Activated CD4-positive, alpha-beta T cell treated with anti-CD3 and anti-CD28 coated beads, Interleukin-2, amount 50 U/mL, for 16 hours (primary cell): ENCODE data around the gene PARP3.
A peak's percentile ranks its signal among the peaks of the same experiment; 100 is the strongest.

ENCODE experiments used
- DNase-seq: peaks from one replicate; pipeline ENCODE4 v3.0.0-alpha.2; 2020

The PARP3 gene

DNA sequence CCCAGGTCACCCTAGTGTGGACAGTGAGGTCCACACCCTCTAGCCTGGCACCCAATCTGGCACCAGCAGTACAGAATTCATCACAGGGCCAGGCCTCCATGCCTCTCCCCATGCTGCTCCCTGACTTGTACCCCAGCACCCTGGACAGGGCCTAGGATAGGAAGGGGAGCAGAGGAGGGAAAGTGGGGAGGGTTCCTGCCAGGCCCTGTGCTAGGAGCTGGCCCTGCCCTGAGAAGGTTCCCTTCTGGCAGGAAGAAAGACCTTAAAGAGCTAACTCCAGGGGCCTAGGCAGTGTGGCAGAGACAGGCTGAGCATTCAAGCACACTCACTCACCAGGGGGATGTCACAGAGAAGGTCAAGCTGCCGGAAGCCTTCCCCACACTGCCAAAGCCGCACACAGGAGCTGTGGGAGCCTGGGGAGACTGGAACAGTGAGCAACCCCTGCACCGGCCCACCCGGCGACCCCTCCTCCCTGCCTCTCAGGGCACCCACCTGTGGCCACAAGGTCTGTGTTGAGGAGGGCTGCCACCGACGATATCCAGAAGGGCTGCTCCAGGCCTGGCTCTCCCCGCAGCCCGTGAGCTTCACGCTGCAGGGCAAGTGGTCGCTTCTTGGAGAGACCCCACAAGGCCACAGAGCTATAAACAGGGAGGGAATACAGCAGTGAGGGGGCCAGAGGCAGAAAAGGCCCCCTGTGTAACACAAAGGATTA is 7.9 kb upstream of the PARP3 start:
- DNase-seq = no peak

- DNase-seq = no peak
These were observed 6.9 kb upstream of the PARP3 start for GRCh38 chr3:51934991-51935885.

GRCh38 chr3:51935886-51936755 is 6.0 kb upstream of the PARP3 start:
- DNase-seq = no peak

DNA sequence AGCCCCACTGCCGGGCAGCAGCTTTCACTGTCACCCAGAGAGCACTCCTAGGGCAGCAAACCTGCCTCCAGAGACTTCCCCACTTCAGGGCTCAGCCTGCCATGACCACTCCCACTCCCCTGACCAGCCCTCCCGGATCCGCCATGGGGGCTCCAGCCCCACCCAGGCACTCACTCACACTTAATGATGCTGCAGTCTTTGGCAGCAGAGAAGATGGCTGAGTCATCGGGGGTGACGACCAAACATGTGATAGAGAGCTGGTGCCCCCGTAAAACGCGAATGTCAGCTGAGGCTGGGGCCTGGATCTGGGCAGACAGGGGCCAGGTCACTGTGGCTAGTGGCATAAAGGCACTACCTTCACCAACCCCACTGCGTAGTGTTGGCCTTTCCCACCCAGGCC is 5.1 kb upstream of the PARP3 start:
- no peak for DNase-seq

GRCh38 chr3:51937611-51938450 is 4.3 kb upstream of the PARP3 start:
- no peak for DNase-seq

DNA sequence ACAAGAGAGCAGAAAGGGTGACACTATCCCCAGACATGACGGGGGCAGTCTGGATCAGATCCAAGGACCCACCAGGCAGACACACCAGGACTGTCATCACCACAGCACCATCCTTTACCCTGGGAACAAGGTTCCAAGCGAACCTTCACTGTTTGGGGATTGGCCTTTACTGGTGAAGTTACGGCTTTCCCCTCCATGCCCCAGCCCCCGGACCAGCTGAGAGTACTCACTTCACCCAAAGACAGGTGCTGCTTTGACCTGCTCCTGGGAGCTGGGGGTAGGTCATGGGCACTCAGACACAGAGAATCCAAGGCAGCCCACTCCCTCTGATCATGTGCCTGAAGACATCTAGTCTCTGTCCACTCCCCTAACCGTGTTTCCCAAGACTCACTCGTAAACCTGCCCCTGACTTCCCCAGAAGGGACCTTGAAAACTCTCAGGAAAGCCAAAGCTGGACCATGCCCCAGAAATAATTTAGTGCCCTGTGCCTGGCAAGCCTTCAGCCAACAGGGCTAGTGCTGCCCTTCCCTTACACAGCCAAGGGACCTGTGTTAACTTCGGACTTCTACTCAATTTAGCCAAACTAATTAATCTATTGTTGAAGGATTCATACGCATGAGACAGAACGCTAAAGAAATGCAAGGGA is 3.3 kb upstream of the PARP3 start:
- DNase-seq = no peak

- no peak for DNase-seq
These were observed 1.3 kb upstream of the PARP3 start for GRCh38 chr3:51940648-51941462.

DNA sequence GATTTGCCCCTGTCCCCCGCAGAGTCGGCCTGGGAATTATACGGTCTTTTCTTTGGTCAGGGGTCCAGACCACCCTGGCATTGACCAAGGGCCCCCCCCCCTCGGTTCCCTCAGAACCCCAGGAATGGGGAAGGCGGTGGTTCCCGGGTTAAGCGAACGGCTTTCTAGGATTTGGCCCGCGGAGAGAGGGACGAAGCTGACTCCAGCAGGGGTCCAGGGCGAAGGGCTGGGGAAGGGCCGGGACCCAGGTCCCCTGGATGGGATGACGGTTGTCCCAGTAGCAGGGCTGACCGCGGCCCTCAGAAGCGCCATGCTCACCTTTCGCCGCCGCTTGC is 733 bp upstream of the PARP3 start:
- no peak for DNase-seq

- peak; percentile 69 for DNase-seq
These were observed 664 bp downstream of the PARP3 start for GRCh38 chr3:51942603-51943450.

DNA sequence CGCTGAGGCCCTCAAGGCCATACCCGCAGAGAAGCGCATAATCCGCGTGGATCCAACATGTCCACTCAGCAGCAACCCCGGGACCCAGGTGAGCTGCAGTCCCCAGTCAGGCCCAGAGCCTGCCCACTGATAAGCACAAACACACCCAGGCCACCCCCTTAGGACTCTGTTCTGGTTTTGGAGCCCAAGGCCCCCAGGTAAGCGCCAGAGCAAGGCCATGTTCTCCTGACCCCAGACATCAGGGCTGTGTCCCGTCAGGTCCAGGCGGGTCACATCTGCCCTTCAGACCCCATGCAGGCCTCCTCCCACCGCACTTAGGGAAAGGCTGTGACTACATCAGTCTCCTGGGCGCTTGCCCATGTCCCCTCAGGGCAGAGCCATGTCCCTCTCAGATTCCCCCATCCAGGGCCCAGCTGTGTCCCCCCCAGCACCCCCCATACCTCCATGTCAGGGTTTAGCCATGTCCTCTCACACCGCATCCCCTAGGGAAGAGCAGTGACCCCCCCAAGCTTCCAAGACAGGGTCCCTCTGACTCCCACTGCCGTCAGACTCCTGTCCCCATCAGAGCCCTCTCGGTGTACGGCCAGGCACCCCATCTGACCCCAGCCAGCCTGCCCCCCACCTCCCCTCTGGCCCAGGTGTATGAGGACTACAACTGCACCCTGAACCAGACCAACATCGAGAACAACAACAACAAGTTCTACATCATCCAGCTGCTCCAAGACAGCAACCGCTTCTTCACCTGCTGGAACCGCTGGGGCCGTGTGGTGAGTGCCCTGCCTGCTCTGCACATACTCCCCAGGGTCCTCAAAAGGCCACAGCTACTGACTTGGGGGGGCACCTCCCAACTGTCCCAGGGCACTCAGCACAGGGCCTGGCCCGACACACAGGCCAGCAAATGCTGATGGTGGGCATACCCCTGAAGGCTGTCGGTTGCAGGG is 1.6 kb downstream of the PARP3 start:
- DNase-seq = no peak

GRCh38 chr3:51944451-51945021 is 2.4 kb downstream of the PARP3 start:
- no peak for DNase-seq

DNA sequence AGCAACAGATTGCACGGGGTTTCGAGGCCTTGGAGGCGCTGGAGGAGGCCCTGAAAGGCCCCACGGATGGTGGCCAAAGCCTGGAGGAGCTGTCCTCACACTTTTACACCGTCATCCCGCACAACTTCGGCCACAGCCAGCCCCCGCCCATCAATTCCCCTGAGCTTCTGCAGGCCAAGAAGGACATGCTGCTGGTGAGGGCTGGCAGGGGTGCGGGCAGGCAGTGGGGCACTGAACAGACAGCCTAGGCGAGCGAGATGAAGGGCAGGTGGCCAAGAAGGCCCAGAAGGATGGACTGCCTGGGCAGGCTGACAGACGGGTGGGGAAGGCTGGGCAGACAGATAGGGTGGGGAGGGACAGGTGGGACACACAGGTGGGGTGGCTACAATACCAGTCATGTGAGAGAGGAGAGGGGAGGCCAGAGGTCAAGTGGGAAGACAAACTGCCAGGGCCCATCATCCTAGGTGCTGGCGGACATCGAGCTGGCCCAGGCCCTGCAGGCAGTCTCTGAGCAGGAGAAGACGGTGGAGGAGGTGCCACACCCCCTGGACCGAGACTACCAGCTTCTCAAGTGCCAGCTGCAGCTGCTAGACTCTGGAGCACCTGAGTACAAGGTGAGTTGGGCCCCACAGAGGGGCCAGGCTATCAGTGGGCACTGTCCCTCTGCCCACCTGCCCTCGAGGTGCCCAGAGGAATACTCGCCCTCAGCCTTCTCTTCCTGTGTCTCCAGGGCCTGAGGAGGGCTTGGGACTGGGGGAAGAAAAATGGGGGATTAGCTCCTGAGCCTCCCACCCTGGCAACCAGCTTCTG is 3.1 kb downstream of the PARP3 start:
- no peak for DNase-seq

- DNase-seq = no peak
These were observed 4.0 kb downstream of the PARP3 start for GRCh38 chr3:51945926-51946705.

DNA sequence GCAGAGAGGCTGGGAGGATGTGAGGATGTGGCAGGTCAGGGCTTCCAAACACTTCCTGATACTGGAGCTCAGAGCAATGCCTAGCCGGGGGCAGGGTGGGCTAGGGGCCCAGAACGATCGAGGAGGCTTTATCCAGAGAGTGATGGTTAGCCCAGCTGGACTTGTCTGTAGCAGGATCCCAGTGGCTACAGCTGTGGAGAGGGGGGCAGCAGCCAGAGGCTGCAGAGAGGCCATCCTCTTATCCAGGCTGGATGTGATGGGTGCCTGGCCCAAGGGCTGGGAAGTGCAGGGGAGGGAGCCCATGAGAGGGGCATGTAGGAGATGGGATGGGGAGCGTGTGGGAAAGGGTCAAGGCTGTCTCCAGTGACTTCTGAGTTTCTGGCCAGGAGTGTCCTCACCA is 4.6 kb downstream of the PARP3 start:
- no peak for DNase-seq

DNA sequence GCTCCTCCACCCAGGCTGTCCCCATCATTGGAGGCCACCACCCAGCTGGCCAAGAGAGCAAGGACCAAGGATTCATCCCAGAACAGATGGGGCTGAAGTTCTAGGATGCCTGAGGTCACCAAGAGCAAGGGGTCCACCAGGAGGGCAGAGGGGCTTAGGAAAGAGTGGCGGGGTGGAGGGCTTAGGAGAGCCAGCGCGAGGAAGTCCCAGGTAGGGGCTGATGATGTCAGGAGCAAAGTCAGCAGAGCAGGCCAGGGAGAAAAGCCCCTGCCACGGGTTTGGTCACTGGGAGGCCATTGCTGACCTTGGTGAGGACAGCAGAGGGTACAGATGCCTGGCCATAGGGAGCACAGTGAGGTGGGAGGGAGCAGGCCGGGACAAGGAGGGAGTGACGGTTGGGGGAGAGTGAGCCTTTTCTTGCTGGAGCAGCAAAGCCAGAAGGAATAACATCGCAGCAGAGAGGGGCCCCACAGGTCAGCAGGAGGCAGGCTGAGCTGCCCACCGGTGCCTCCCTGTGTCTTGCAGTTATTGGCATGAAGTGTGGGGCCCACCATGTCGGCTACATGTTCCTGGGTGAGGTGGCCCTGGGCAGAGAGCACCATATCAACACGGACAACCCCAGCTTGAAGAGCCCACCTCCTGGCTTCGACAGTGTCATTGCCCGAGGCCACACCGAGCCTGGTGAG is 5.2 kb downstream of the PARP3 start:
- no peak for DNase-seq

DNA sequence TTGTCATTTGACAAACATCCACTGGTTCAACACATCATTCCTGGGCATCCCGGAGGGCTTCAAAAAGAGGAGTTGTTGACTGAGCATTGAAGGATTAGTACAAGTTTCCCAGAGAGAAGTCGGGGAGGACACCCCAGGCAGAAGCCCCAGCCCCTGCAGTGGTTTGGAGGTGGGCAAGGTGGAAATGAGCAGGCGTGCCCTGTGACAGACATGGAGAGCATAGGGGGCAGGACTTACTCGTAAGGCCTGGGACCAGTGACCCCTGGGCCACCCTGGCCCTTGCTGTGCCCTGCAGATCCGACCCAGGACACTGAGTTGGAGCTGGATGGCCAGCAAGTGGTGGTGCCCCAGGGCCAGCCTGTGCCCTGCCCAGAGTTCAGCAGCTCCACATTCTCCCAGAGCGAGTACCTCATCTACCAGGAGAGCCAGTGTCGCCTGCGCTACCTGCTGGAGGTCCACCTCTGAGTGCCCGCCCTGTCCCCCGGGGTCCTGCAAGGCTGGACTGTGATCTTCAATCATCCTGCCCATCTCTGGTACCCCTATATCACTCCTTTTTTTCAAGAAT is 5.9 kb downstream of the PARP3 start:
- no peak for DNase-seq
